Measurements from ENCODE around the gene MED26.

MED26 gene

DNA sequence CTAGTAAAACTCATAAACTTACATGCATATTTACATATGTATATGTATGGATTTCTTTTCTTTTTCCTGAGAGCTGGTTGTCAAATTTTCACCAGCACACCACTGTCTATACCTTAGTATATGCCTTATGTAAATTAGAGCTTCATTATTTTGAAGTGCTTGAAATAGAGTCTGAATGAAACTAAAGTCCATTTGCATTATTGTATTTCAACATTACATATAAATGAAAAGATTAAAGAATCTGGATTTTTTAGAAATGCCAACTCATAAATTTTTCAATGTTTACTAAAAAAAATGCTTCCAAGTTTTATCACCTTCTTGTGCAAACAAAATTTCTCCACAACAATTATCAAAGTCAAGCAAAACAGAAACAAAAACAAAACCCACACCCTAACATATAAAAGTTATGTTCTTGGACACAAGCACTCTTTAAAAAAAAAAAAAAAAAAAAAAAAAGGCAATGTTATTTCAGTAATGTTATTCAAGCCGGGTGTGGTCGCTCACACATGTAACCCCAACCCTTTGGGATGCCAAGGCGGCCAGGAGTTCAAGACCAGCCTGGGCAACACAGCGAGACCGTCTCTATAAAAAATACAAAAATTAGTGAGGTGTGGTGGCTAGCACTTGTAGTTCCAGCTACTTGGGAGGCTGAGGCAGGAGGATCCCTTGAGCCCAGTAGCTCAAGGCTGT, 18.3 kb downstream of the MED26 start:
- DNase-seq: no peak

DNA sequence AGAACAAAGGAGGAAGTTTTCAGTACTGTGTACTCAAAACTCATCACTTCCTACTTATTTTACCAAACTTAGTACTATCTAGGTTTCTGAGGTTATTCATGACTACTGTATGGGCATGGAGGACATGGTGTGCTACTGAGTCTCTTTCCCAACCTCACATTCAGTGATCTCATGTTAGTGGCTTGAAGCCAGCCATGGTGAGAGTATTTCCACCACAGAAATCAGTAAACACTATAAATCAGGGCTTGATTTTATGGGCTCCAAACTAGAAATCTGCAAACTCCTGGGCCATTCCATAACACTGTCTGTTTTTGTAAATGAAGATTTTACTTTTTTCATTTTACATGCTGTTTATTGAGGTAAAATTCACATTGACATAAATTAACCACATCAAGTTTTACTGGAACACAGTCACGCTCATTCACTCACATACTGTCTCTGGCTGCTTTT, 19.7 kb downstream of the MED26 start:
- DNase-seq: no peak

GRCh38 chr19:16607819-16608218, 20.2 kb downstream of the MED26 start:
- DNase-seq: no peak

DNA sequence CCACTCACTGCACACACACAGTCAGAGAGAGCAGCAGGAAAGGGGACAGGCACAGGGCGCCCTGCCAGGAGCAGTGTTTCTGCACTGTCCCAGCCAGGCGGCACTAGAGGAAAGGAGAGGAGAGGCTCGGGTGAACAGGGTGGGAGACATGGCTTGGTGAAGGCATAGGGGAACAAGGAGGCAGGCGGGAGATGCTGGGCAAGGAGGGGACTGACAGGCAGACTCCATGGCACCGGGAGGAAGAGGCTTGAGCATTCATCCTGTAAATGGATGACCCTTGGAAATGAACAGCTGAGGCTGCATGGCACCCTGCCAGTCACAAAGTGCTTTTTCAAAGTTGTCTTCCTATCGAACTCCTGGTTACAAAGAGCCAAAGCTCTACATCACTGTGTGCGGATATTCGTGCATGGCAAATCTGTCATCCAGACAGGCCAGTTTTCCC, 22.4 kb downstream of the MED26 start:
- no peak for DNase-seq

DNA sequence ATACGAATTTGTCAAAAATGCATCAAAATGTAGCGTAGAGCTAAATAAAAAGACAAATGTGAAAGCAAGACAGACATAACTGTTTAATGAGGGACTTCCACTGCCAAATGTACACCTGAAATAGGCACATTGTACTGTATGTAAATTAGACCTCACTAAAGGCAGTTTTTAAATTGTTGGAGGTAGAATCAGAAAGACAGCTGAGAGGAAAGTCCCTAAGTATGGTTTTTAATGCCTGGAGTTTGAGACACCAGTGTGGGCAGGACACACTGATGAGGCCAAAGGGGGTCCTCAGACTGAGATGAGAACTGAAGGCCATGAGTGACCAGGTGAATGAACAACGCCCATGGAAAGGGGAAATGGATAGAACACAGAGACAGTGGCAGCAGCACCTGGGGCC, 22.9 kb downstream of the MED26 start:
- no peak for DNase-seq

- no peak for DNase-seq
Measured at GRCh38 chr19:16604615-16605014, 23.4 kb downstream of the MED26 start.

GRCh38 chr19:16603090-16603489, 24.9 kb downstream of the MED26 start:
- DNase-seq: no peak

- DNase-seq: no peak
Measured at GRCh38 chr19:16601378-16602052, 26.5 kb downstream of the MED26 start.

GRCh38 chr19:16600824-16601223, 27.2 kb downstream of the MED26 start:
- no peak for DNase-seq

GRCh38 chr19:16599655-16600346, 28.2 kb downstream of the MED26 start:
- no peak for DNase-seq

DNA sequence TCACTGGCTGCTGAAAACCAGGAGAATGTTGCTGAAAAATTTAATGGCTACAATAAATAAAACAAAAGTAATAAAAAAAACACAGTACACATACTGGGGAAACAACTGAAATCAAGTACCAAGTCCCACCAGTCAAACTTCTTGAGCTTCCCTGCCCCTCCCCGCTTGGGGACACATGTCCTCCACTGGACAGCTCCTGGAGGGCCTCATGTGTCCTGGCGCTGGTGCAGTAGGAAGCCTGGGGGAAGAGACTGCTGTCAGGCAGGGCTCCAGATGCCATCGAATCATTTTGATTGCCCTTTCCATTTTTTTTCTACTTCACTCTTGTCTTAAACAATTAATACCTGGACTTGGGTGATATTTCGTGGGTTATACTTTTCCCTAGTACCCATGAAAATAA, 29.2 kb downstream of the MED26 start:
- DNase-seq: no peak

- no peak for DNase-seq
Measured at GRCh38 chr19:16596399-16596798, 31.6 kb downstream of the MED26 start.

GRCh38 chr19:16595097-16595496, 32.9 kb downstream of the MED26 start:
- no peak for DNase-seq

GRCh38 chr19:16594681-16595091, 33.3 kb downstream of the MED26 start:
- DNase-seq: no peak

GRCh38 chr19:16594131-16594586, 33.8 kb downstream of the MED26 start:
- DNase-seq: no peak

DNA sequence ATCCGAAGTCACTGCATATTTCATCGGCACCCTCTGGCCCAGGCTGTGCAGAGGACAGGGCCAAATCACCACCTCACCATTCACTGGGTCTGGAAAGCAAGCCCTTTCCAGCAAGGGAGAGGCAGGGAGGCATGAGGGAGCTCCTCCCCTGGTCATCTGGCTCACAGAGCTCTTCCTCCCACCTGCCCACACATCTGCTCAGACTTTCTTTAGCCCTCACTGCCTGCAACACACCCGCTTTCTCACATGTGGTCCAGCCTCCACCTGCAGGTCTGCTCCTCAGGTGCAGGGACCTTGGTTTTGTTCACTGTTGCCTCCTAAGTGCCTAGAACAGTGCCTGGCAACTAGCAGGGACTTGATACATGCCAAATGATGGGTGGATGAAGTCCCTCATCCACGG, 34.8 kb downstream of the MED26 start:
- no peak for DNase-seq

- no peak for DNase-seq
Measured at GRCh38 chr19:16591803-16592556, 36.0 kb downstream of the MED26 start.

- DNase-seq: no peak
Measured at GRCh38 chr19:16590876-16591802, 36.9 kb downstream of the MED26 start.

- peak; percentile 32 for DNase-seq
Measured at GRCh38 chr19:16589917-16590316, 38.1 kb downstream of the MED26 start.

- DNase-seq: no peak
Measured at GRCh38 chr19:16588824-16589577, 39.0 kb downstream of the MED26 start.
